ENCODE data around the gene SH2D6.
"Not testable (repeated sequence)": the region's sequence is repeated elsewhere in the genome, so short reads cannot be mapped to it uniquely, and the experiment has no call there.

The SH2D6 gene

GRCh38 chr2:85422072-85422457 is 3.6 kb downstream of the SH2D6 start:
- no peak for DNase-seq

- DNase-seq, result no peak
Observed at GRCh38 chr2:85423525-85423924, 5.0 kb downstream of the SH2D6 start.

GRCh38 chr2:85425588-85425987 is 7.1 kb downstream of the SH2D6 start:
- DNase-seq, result no peak

GRCh38 chr2:85427300-85427835 is 8.9 kb downstream of the SH2D6 start:
- no peak for DNase-seq

GRCh38 chr2:85428343-85428881 is 9.9 kb downstream of the SH2D6 start:
- peak; percentile 75 for DNase-seq

- no peak for DNase-seq
Observed at GRCh38 chr2:85429213-85429923, 10.9 kb downstream of the SH2D6 start.

GRCh38 chr2:85429924-85430289 is 11.4 kb downstream of the SH2D6 start:
- DNase-seq, result no peak

- no peak for DNase-seq
Observed at GRCh38 chr2:85430752-85431569, 12.4 kb downstream of the SH2D6 start.

GRCh38 chr2:85431570-85432205 is 13.2 kb downstream of the SH2D6 start:
- no peak for DNase-seq

- peak; percentile 45 for DNase-seq
Observed at GRCh38 chr2:85433511-85434089, 15.1 kb downstream of the SH2D6 start.

- DNase-seq, result no peak
Observed at GRCh38 chr2:85434696-85435095, 16.2 kb downstream of the SH2D6 start.

- no peak for DNase-seq
Observed at GRCh38 chr2:85435220-85435958, 16.9 kb downstream of the SH2D6 start.

GRCh38 chr2:85435981-85436835 is 17.7 kb downstream of the SH2D6 start:
- DNase-seq, result peak; percentile 51

- DNase-seq, result peak; percentile 47
Observed at GRCh38 chr2:85436836-85437487, 18.4 kb downstream of the SH2D6 start.

- DNase-seq, result peak; percentile 94
Observed at GRCh38 chr2:85437488-85438200, 19.1 kb downstream of the SH2D6 start.

- DNase-seq, result peak; percentile 33
Observed at GRCh38 chr2:85438201-85439024, 19.9 kb downstream of the SH2D6 start.

GRCh38 chr2:85439025-85439472 is 20.5 kb downstream of the SH2D6 start:
- no peak for DNase-seq

- not testable (repeated sequence) for DNase-seq
Observed at GRCh38 chr2:85439569-85439968, 21.1 kb downstream of the SH2D6 start.

- no peak for DNase-seq
Observed at GRCh38 chr2:85439986-85440385, 21.5 kb downstream of the SH2D6 start.

All from hematopoietic multipotent progenitor cell treated with erythropoietin and hydrocortisone succinate and interleukin-3 and kit ligand, for 6 days (in vitro differentiated cells).